ENCODE measurements around the gene POGLUT3. TPM values are rescaled to one million over a fixed set of nuclear protein-coding genes. Genes with fewer than 3 reads are reported as not detected.

POGLUT3 gene
- polyA plus RNA-seq, 2 of the 4 experiments (the other 2 are of a cell fraction), result 15.3 to 22.6 TPM

DNA sequence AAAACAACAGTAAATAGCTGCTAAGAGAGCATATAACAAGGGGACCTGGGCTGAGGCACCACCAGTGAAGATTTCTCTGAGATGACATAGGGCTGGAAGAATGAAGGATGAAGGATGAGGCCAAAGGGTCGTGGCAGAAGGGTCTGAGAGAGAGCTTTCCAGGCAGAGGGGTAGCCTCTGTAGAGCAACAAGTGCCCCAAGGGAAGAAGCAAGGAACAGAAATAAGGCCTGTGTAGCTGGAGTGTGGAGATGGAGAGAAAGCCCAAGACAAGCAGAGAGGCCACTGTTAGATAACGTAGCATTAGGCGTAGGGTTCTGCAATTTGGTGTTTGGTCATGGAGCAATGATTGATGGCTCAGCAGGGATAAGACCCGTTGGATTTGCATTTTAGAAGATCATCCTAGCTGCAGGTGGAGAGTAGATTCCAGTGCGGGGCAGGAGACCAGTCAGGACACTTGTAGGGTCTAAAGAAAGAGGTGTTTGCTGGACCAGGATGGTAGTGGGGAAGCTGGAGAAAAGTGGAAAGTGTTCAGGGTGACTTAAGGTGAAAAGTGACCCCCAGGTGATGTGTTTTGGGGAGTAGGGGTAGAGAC lies 47.8 kb upstream of the POGLUT3 start:
- ATAC-seq, result no peak
- no peaks in the 10 kb centered on the region for H3K9me3 ChIP-seq
- FAIRE-seq, result no peak
- no peak for TF ChIP-seq TP53 (CRISPR knock-in tag; IDR thresholded peaks at IDR 0.05)
- no peak for TF ChIP-seq EP300 (IDR thresholded peaks at IDR 0.05)
- TF ChIP-seq ESRRA (IDR thresholded peaks at IDR 0.05; ENCODE audit: borderline replicate concordance, low read length), result no peak
- no peak for TF ChIP-seq ZNF302 (CRISPR knock-in tag; IDR thresholded peaks at IDR 0.05)
- no peaks in the 10 kb centered on the region for H3K4me1 ChIP-seq
- H3K4me2 ChIP-seq, result no peak overlapping the region
- 55% methylated on average over 5 of the region's 5 CpGs for WGBS (ENCODE audit: missing lambda C conversion rate)
- no peak overlapping the region for H3K27ac ChIP-seq
- H3K4me3 ChIP-seq, result no peak overlapping the region
- DNase-seq (ENCODE audit: low read depth in 1 of 2, low spot score in 1 of 2), result no peak
- POLR2A ChIA-PET, result interaction anchor here (0.6 kb wide), 1 partner anchor 108 kb away, joined by 9 read pairs; no protein-coding TSS in a partner anchor
- CTCF ChIA-PET, result no interaction called here

DNA sequence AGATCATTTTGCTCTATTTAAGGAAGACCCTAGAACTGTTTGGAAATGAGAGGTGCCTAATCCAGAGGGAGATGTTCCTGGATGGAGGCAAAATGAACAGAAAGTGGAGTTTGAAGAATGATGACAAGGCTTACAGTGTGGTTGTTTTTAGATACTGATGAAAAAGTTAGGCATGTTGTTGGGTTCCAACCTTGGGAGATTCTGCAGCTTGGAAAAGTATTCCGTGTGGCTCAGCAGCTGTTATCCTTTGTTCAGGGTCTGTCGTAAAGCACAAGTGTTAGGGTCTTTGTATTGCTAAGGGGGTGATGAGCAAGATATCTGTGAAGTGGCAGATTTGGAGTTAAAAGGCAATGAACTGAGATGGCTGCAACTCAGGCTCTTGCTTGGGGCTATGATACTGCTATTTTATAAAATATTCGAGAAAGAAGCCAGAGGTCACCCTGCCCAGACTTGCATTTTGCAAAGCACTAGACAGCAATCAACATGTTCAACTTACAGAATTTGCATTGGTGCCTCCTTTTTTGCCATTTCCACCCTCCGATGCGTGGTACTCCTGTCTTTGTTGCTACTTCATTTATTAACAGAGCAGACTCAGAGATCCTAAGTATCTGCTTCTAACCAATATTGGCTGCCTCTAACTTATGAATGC lies 45.3 kb upstream of the POGLUT3 start:
- no peak for DNase-seq (ENCODE audit: low read depth in 1 of 2, low spot score in 1 of 2)
- TF ChIP-seq RCOR1 (IDR thresholded peaks at IDR 0.05; ENCODE audit: low read depth, low read length) (no peak), CHD2 (IDR thresholded peaks at IDR 0.05; ENCODE audit: low read length, partially characterized antibody) (no peak), ZC3H11A (IDR thresholded peaks at IDR 0.05) (no peak), ZSCAN20 (CRISPR knock-in tag; IDR thresholded peaks at IDR 0.05) (no peak), ZFP36 (IDR thresholded peaks at IDR 0.05; ENCODE audit: borderline replicate concordance, partially characterized antibody) (no peak), NFE2L2 (conservative IDR thresholded peaks at IDR 0.05; ENCODE audit: low read length) (no peak)
- TF ChIP-seq, protein P1, sequence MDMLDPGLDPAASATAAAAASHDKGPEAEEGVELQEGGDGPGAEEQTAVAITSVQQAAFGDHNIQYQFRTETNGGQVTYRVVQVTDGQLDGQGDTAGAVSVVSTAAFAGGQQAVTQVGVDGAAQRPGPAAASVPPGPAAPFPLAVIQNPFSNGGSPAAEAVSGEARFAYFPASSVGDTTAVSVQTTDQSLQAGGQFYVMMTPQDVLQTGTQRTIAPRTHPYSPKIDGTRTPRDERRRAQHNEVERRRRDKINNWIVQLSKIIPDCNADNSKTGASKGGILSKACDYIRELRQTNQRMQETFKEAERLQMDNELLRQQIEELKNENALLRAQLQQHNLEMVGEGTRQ (IDR thresholded peaks at IDR 0.05), result no peak
- no peaks in the 10 kb centered on the region for H3K4me1 ChIP-seq
- H3K4me3 ChIP-seq, result no peak overlapping the region
- no peak overlapping the region for H3K4me2 ChIP-seq
- ChIA-PET CTCF (no interaction called here), POLR2A (no interaction called here)
- no peak for FAIRE-seq
- H3K9me3 ChIP-seq, result no peaks in the 10 kb centered on the region
- no peak overlapping the region for H3K27ac ChIP-seq
- no peak for ATAC-seq
- 62% methylated on average over 5 of the region's 5 CpGs for WGBS (ENCODE audit: missing lambda C conversion rate)

DNA sequence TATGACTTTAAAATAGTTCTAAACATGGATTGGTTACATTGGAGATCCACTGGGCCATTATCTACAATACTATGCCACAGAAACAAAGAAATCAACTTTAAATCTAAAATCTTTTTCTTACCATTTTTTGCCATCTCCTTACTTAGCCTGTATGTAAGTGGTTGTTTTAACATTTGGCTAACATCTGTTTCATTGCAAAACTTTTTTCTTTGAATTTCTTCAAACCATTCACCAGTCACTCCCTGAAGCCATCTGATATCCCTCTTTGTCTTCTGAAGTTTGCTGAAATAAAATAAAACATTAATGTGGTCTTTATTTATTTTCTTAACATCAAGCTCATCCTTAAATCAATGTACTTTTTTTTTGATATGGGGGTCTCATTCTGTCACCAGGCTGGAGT lies 43.3 kb upstream of the POGLUT3 start:
- no peak overlapping the region for H3K4me2 ChIP-seq
- ChIA-PET POLR2A (no interaction called here), CTCF (no interaction called here)
- no peak for ATAC-seq
- TF ChIP-seq, protein P2, sequence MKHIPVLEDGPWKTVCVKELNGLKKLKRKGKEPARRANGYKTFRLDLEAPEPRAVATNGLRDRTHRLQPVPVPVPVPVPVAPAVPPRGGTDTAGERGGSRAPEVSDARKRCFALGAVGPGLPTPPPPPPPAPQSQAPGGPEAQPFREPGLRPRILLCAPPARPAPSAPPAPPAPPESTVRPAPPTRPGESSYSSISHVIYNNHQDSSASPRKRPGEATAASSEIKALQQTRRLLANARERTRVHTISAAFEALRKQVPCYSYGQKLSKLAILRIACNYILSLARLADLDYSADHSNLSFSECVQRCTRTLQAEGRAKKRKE (CRISPR knock-in tag; IDR thresholded peaks at IDR 0.05; ENCODE audit: low read depth), result no peak
- TF ChIP-seq FOSL2 (IDR thresholded peaks at IDR 0.05) (no peak), FOSL2 (CRISPR knock-in tag; IDR thresholded peaks at IDR 0.05) (no peak), EHMT2 (IDR thresholded peaks at IDR 0.05; ENCODE audit: low read depth) (no peak), BCL3 (IDR thresholded peaks at IDR 0.05) (no peak), NR3C1 (IDR thresholded peaks at IDR 0.05) (no peak), NFE2L2 (conservative IDR thresholded peaks at IDR 0.05; ENCODE audit: low read length) (no peak), CEBPB (IDR thresholded peaks at IDR 0.05) (no peak), CTCF (IDR thresholded peaks at IDR 0.05) (no peak), ZNF302 (CRISPR knock-in tag; IDR thresholded peaks at IDR 0.05) (no peak), HEYL (CRISPR knock-in tag; IDR thresholded peaks at IDR 0.05) (no peak), HOXB13 (CRISPR knock-in tag; IDR thresholded peaks at IDR 0.05; ENCODE audit: low read depth) (no peak), RARB (CRISPR knock-in tag; IDR thresholded peaks at IDR 0.05) (no peak)
- TF ChIP-seq, protein P3, sequence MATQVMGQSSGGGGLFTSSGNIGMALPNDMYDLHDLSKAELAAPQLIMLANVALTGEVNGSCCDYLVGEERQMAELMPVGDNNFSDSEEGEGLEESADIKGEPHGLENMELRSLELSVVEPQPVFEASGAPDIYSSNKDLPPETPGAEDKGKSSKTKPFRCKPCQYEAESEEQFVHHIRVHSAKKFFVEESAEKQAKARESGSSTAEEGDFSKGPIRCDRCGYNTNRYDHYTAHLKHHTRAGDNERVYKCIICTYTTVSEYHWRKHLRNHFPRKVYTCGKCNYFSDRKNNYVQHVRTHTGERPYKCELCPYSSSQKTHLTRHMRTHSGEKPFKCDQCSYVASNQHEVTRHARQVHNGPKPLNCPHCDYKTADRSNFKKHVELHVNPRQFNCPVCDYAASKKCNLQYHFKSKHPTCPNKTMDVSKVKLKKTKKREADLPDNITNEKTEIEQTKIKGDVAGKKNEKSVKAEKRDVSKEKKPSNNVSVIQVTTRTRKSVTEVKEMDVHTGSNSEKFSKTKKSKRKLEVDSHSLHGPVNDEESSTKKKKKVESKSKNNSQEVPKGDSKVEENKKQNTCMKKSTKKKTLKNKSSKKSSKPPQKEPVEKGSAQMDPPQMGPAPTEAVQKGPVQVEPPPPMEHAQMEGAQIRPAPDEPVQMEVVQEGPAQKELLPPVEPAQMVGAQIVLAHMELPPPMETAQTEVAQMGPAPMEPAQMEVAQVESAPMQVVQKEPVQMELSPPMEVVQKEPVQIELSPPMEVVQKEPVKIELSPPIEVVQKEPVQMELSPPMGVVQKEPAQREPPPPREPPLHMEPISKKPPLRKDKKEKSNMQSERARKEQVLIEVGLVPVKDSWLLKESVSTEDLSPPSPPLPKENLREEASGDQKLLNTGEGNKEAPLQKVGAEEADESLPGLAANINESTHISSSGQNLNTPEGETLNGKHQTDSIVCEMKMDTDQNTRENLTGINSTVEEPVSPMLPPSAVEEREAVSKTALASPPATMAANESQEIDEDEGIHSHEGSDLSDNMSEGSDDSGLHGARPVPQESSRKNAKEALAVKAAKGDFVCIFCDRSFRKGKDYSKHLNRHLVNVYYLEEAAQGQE (IDR thresholded peaks at IDR 0.05), result no peak
- H3K27ac ChIP-seq, result no peak overlapping the region
- DNase-seq (ENCODE audit: low read depth in 1 of 2, low spot score in 1 of 2), result no peak
- no peak for FAIRE-seq
- H3K9me3 ChIP-seq, result no peaks in the 10 kb centered on the region
- H3K4me3 ChIP-seq, result no peak overlapping the region
- H3K4me1 ChIP-seq, result no peaks in the 10 kb centered on the region

Data from A549 (cell line).